Panc1 (cell line): ENCODE results near the gene ZBTB11. TPM values are rescaled to one million over a fixed set of nuclear protein-coding genes. Genes with fewer than 3 reads are reported as not detected.
"Not testable (repeated sequence)": the region's sequence is repeated elsewhere in the genome, so short reads cannot be mapped to it uniquely, and the experiment has no call there.

ENCODE experiments used
- ATAC-seq: fragments of 200-7000 bp; cut with Tn5 transposase; 2 replicates; pipeline ENCODE4 v1.9.1; 2020; ENCODE audit warnings: mild to moderate bottlenecking, moderate library complexity
- BruUV-seq: library from RNA; stranded (reverse); fragments of 400-500 nt; replicated peaks from 2 replicates; lab custom pipeline; 2021; lab: Mats Ljungman, UMichigan
- CTCF ChIA-PET: fragments of 300-600 bp; sonication (Branson Sonifier 250); formaldehyde crosslinking; loops from one replicate; lab custom pipeline; 2022; ENCODE audit warnings: antibody characterized with exemption; lab: Charles Lee
- POLR2A ChIA-PET: fragments of 300-600 bp; sonication (Branson Sonifier 250); formaldehyde crosslinking; loops from one replicate; lab custom pipeline; 2022; ENCODE audit warnings: antibody characterized with exemption; lab: Charles Lee
- DNase-seq: peaks from one replicate; pipeline ENCODE4 v3.0.0-alpha.2; 2010; ENCODE audit warnings: low read depth, low spot score
- H3K27ac ChIP-seq: 2 replicates; pipeline ENCODE4 v1.5.1; 2011; ENCODE audit warnings: mild to moderate bottlenecking, low read length, inconsistent platforms
- H3K27me3 ChIP-seq: fragments of 200-500 bp; sonication (Bioruptor generic); 2 replicates; pipeline ENCODE4 v1.6.0; 2014; ENCODE audit warnings: low read length, inconsistent platforms; ENCODE audit not compliant: control insufficient read depth, insufficient read depth
- H3K36me3 ChIP-seq: fragments of 200-500 bp; sonication (Bioruptor generic); 2 replicates; pipeline ENCODE4 v1.5.1; 2014; ENCODE audit warnings: inconsistent platforms, mild to moderate bottlenecking, low read length, moderate library complexity; ENCODE audit not compliant: control insufficient read depth, insufficient read depth
- H3K4me1 ChIP-seq: 2 replicates; pipeline ENCODE4 v1.5.1; 2011; ENCODE audit warnings: inconsistent platforms, mild to moderate bottlenecking, low read length, moderate library complexity; ENCODE audit not compliant: control insufficient read depth, insufficient read depth
- H3K4me3 ChIP-seq, 2 experiments: 2 replicates each; pipeline ENCODE4 v1.5.1; 2011 to 2012; ENCODE audit warnings: low read depth in 2 of 2, low read length in 2 of 2, mild to moderate bottlenecking in 2 of 2, inconsistent platforms in 1 of 2, moderate library complexity in 1 of 2
- H3K9me3 ChIP-seq: fragments of 200-500 bp; sonication (Bioruptor generic); 2 replicates; pipeline ENCODE4 v1.5.1; 2014; ENCODE audit warnings: low read depth, mild to moderate bottlenecking, inconsistent platforms, low read length, moderate library complexity; ENCODE audit not compliant: control insufficient read depth, insufficient read depth
- POLR2AphosphoS5 ChIP-seq: IDR thresholded peaks from 2 replicates; pipeline ENCODE4 v1.6.1; 2012; ENCODE audit warnings: mild to moderate bottlenecking, low read depth, low read length, moderate library complexity
- SIN3A ChIP-seq: IDR thresholded peaks from 2 replicates; pipeline ENCODE4 v1.6.1; 2012; ENCODE audit warnings: low read depth, mild to moderate bottlenecking, low read length, moderate library complexity, borderline replicate concordance; ENCODE audit not compliant: insufficient read depth
- TCF7L2 ChIP-seq: IDR thresholded peaks from 2 replicates; pipeline ENCODE4 v1.6.1; 2011; ENCODE audit warnings: mild to moderate bottlenecking, low read depth, low read length, inconsistent platforms
- in situ Hi-C: cut with HindIII; loops from 2 replicates; pipeline ENCODE4 v1.10.0; 2016; ENCODE audit warnings: low sequenced_read_pairs, low pct_unique_long_range_greater_than_20kb
- intact Hi-C: fragments of 100-400 bp; cut with micrococcal nuclease; formaldehyde crosslinking; loops from one replicate; pipeline ENCODE4 v1.10.0; 2022; ENCODE audit not compliant: unreplicated experiment
- total RNA-seq: library from RNA; stranded (reverse); gene quantifications from one replicate; pipeline ENCODE4 v1.2.1, GENCODE V29; 2021; ENCODE audit not compliant: unreplicated experiment
- TF ChIP-seq, protein P1 (sequence below), 2 experiments: IDR thresholded peaks; 2 replicates each; pipeline ENCODE4 v1.6.1; 2011 to 2012; ENCODE audit warnings: low read depth in 2 of 2, control low read depth in 1 of 2, low read length in 1 of 2, mild to moderate bottlenecking in 1 of 2, moderate library complexity in 1 of 2; ENCODE audit not compliant: insufficient read depth in 1 of 2
- TF ChIP-seq, protein P2 (sequence below): fragments of 450-650 bp; IDR thresholded peaks from 2 replicates; pipeline ENCODE4 v1.5.1; 2017; ENCODE audit warnings: mild to moderate bottlenecking

Gene ZBTB11
- total RNA-seq, 1 experiment from 2014 or later, result 20.1 TPM

DNA sequence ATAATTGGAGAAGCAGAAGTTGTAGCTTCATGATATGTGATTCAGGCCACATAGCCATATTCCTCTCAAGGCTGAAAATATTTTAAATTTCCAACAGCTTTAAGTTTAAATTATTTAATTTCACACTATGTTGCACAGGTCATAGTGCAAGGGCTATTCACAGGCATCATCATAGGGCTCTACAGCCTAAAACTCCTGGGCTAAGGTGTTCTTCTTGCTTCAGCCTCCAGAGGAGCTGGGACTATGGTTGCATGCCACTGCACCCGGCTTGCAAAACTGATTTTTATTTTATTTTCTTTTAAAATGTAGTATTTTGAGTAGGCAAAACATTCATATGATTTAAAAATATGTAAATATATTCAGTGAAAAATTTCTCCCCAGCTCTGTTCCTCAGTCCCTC is 41.5 kb upstream of the ZBTB11 start:
- no peaks in the 10 kb centered on the region for H3K4me1 ChIP-seq
- H3K4me3 ChIP-seq, result no peak overlapping the region
- ChIA-PET CTCF (no interaction called here), POLR2A (no interaction called here)
- no peaks in the 10 kb centered on the region for H3K9me3 ChIP-seq
- in situ Hi-C loops (no loop called here), intact Hi-C loops (no loop called here)
- DNase-seq, result no peak
- H3K27me3 ChIP-seq, result no peaks in the 10 kb centered on the region
- no peaks in the 10 kb centered on the region for H3K36me3 ChIP-seq
- no peak for ATAC-seq
- no peak for TF ChIP-seq SIN3A
- no peak overlapping the region for H3K27ac ChIP-seq
- BruUV-seq, result no TSS peak

DNA sequence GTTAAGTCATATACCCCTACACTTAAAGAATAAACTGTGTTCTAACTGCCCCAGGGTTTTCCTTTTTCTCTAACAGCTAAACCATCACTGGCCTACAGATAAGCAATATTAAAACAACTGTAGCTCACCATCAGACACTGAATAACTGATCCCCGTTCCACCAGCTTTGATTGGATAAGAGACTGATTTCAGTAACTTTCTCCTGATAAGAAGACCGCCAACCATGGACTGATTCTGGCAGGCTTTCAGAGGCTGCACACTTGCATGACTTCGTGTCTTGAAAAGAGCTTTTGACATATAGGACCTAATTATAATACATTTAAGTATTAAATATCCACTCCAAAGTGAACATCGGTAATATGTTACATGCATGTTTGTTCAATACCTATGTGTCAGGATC is 32.2 kb upstream of the ZBTB11 start:
- CTCF ChIA-PET, result interaction anchor here (0.5 kb wide), 1 partner anchor 8 kb away, joined by 9 read pairs; no protein-coding TSS in a partner anchor
- BruUV-seq, result no TSS peak
- Histone ChIP-seq H3K9me3 (no peaks in the 10 kb centered on the region), H3K27ac (no peak overlapping the region), H3K4me1 (peaks cover 5% of the 10 kb centered on the region; the same call in 1 of the 2 replicates), H3K4me3 (no peak overlapping the region), H3K36me3 (no peaks in the 10 kb centered on the region), H3K27me3 (no peaks in the 10 kb centered on the region)
- POLR2A ChIA-PET, result no interaction called here
- TF ChIP-seq, protein P1, sequence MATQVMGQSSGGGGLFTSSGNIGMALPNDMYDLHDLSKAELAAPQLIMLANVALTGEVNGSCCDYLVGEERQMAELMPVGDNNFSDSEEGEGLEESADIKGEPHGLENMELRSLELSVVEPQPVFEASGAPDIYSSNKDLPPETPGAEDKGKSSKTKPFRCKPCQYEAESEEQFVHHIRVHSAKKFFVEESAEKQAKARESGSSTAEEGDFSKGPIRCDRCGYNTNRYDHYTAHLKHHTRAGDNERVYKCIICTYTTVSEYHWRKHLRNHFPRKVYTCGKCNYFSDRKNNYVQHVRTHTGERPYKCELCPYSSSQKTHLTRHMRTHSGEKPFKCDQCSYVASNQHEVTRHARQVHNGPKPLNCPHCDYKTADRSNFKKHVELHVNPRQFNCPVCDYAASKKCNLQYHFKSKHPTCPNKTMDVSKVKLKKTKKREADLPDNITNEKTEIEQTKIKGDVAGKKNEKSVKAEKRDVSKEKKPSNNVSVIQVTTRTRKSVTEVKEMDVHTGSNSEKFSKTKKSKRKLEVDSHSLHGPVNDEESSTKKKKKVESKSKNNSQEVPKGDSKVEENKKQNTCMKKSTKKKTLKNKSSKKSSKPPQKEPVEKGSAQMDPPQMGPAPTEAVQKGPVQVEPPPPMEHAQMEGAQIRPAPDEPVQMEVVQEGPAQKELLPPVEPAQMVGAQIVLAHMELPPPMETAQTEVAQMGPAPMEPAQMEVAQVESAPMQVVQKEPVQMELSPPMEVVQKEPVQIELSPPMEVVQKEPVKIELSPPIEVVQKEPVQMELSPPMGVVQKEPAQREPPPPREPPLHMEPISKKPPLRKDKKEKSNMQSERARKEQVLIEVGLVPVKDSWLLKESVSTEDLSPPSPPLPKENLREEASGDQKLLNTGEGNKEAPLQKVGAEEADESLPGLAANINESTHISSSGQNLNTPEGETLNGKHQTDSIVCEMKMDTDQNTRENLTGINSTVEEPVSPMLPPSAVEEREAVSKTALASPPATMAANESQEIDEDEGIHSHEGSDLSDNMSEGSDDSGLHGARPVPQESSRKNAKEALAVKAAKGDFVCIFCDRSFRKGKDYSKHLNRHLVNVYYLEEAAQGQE (IDR thresholded peaks at IDR 0.05; ENCODE audit: insufficient read depth in 1 of 2, low read depth in 2 of 2, low read length in 1 of 2), result no peak
- no peak for TF ChIP-seq POLR2AphosphoS5
- TF ChIP-seq TCF7L2, result no peak
- intact Hi-C loops (no loop called here), in situ Hi-C loops (no loop called here)
- no peak for ATAC-seq
- no peak for DNase-seq

DNA sequence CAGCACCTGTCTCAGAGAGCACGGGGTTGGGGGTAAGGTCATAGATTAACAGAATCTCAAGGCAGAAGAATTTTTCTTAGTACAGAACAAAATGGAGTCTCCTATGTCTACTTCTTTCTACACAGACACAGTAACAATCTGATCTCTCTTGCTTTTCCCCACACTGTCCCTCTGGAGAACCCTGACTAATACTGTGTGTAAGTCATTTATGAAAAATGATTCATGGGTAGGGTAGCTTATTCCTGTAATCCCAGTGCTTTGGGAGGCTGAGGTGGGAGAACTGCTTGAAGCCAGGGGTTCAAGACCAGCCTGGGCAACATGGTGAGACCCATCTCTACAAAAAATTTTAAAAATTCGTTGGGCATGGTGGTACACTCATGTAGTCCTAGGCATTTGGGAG is 27.7 kb upstream of the ZBTB11 start:
- H3K27me3 ChIP-seq, H3K4me3 ChIP-seq, ATAC-seq, H3K9me3 ChIP-seq, intact Hi-C loops, H3K4me1 ChIP-seq, H3K36me3 ChIP-seq, DNase-seq, H3K27ac ChIP-seq, in situ Hi-C loops, CTCF ChIA-PET, BruUV-seq: not testable (repeated sequence)
- POLR2A ChIA-PET, result interaction anchor here (0.6 kb wide), 1 partner anchor 12 kb away, joined by 3 read pairs; no protein-coding TSS in a partner anchor

DNA sequence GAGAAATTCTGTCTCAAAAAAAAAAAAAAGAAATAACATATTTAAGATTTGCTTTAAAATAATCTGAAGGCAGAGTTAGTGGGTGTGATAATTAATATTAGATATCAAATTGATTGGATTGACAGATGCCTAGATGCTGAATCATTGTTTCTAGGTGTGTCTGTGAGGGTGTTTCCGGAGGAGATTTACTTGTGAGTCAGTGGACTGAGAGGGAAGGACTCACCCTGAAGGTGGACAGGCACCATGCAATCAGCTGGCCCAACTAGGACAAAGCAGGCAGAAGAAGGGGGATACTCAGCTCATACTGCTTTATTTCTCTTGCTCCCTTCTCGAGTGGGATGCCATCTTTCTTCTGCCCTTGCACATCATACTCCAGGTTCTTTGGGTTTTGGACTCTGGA is 26.2 kb upstream of the ZBTB11 start:
- no TSS peak for BruUV-seq
- Histone ChIP-seq H3K27me3 (no peaks in the 10 kb centered on the region), H3K27ac (no peak overlapping the region), H3K9me3 (no peaks in the 10 kb centered on the region), H3K4me1 (no peaks in the 10 kb centered on the region), H3K36me3 (no peaks in the 10 kb centered on the region), H3K4me3 (no peak overlapping the region)
- no peak for TF ChIP-seq SIN3A
- TF ChIP-seq, protein P1 (IDR thresholded peaks at IDR 0.05; ENCODE audit: insufficient read depth in 1 of 2, low read depth in 2 of 2, low read length in 1 of 2), result no peak
- TF ChIP-seq, protein P2, sequence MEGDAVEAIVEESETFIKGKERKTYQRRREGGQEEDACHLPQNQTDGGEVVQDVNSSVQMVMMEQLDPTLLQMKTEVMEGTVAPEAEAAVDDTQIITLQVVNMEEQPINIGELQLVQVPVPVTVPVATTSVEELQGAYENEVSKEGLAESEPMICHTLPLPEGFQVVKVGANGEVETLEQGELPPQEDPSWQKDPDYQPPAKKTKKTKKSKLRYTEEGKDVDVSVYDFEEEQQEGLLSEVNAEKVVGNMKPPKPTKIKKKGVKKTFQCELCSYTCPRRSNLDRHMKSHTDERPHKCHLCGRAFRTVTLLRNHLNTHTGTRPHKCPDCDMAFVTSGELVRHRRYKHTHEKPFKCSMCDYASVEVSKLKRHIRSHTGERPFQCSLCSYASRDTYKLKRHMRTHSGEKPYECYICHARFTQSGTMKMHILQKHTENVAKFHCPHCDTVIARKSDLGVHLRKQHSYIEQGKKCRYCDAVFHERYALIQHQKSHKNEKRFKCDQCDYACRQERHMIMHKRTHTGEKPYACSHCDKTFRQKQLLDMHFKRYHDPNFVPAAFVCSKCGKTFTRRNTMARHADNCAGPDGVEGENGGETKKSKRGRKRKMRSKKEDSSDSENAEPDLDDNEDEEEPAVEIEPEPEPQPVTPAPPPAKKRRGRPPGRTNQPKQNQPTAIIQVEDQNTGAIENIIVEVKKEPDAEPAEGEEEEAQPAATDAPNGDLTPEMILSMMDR, result no peak
- TF ChIP-seq POLR2AphosphoS5, result no peak
- TF ChIP-seq TCF7L2, result no peak
- in situ Hi-C loops, result no loop called here
- ATAC-seq, result 0 out of 2 replicates have a peak, but pooled peaks have one; percentile 13
- DNase-seq, result no peak
- POLR2A ChIA-PET, result interaction anchor here (0.6 kb wide), 1 partner anchor 525 kb away, joined by 5 read pairs; no protein-coding TSS in a partner anchor
- CTCF ChIA-PET, result no interaction called here
- intact Hi-C loops, result no loop called here
